Stimulated activated naive CD4-positive, alpha-beta T cell treated with Interleukin-2 at 50 U/mL for 16 hours (primary cell): ENCODE results near the gene SLC23A1.
"Not testable (repeated sequence)": the region's sequence is repeated elsewhere in the genome, so short reads cannot be mapped to it uniquely, and the experiment has no call there.

Source experiments
- DNase-seq: peaks from one replicate; lab custom pipeline; 2025; lab: John Stamatoyannopoulos, UW

SLC23A1 gene

DNA sequence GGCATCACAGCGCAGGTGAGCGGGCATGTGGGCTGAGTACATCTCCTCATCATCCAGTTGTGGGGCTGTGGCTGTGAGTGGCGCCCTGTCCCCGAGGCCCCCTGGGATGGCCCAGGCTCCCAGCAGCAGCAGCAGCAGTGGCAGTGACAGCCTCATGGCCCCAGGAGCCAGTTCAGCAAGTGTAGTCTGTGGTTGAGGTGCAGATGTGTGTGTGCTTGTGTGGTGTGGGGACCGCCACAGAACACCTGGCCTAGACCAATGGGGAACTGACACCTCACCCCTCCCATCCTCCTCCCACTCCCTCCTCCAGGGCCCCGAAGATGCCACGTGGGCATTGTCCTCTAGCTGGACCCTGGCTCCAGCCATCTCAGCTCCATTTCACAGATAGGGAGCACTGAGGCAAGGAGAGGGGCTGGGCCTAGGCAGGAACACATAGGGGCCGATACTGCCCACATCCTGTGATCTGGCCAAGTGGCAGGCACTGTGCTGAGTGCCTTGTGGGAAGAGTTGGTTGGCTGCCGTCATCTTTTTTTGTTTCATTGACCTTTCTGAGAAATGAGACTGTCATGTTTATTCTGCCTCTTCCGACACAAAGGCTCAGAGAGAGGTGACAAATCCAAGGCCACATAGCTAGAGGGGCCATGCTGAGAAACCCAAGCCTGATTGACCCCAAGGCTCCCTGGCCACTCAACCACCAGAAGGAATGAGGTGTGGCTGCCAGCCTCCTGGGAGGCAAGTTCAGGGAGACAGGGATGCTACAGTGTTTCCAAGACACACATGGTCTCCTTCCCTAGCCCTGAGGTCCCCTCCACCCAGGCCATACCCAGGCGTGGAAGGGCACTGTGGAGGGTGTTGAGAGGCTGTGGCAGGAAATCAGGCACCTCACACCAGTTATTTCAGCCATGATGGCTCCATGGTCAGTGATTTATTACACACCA lies 6.9 kb upstream of the SLC23A1 start, which contains the start of gene MZB1:
TSS of gene MZB1 (minus strand) at position 213 of the 938 bp plus-strand sequence. CDS start at position 156, 57 bp downstream.
- DNase-seq, result peak; percentile 60

GRCh38 chr5:139388198-139388821 lies 5.2 kb upstream of the SLC23A1 start:
- no peak for DNase-seq

DNA sequence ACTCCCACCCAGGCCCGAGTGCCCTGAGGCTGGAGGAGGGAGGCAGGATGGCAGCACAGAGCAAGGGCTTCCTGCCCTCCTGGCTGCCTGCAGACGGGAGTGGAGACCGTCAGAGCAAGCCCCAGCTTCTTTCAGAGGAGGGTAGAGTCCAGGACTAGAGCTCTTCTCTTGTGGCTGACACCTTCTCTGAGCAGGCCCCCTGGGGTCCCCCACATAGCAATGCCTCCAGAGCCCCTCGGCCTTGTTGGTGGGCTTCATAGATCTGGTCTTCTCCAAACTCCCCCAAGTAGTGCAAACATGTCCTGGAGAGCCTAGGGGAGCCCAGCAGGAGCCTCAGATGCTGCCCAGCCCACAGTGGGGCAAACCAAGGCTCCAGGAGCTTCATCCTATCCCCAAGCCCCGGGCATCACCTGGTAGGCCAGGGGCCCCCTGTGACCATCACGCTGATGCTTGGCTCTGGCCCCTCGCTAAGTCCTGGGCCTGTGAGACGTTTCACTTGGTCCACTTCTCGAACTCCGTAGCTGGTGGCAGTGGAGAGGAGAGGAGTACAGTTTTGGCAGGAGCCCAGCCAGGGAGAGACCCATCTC lies 4.6 kb upstream of the SLC23A1 start:
- no peak for DNase-seq

DNA sequence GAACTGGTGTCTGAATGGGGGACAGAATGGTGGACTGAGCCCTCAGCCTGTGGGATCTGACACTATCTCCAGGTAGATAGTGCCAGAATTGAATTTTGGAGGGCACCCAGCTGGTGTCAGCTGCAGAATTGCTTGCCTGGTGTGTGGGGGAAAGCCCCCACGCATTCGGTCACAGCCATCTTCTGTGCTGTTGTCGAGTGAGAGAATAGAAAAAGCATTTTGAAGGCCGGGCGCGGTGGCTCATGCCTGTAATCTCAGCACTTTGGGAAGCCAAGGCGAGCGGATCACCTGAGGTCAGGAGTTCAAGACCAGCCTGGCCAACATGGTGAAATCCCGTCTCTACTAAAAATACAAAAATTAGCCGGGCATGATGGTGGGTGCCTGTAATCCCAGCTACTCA lies 3.9 kb upstream of the SLC23A1 start:
- not testable (repeated sequence) for DNase-seq

GRCh38 chr5:139386050-139386438 lies 2.9 kb upstream of the SLC23A1 start:
- no peak for DNase-seq

DNA sequence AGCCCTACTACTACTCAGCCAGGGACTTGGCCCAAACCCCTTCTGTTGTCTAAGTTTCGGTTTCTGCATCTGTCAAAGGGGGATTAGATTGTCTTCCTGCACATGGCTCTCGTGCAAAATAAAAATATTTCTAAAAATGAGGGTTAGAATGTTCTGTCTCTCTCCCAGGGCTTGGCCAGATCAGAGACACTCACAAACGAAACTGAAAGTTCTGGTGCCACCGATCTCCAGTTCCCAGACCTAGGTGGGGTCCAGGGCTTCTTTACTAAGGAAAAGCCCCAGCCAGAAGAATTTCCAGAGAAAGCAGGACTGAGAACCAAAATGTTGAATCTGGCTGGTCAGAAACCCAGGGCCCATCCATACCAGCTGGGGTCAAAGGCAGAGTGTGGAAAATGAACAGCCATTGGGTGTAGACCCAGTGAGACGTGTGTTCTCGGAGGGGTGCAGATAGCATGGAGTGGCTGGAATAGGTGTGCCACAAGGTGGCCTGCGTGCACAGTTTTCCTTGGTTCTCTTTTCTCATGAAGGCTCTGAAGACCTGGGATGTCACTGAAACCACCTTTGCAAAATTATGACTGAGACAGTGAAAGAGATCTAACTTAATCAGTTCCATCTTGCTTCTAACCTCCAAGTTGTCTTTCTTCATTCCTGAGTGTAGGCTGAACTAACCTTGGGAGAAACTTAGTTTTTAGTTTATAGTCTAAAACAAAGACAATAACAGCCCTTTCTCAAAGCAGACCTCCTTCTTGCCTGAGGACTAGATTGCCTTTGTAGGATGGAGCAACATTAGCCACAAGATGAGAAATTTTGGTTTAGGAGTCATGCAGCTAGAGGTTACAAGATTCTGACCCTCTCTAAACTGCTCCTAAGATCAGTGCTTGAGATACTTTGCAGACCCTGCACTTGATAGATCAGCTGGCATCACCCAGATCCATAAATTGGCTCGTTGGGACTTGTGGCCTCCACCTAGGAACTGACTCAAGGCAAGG lies 2.3 kb upstream of the SLC23A1 start:
- DNase-seq, result no peak

GRCh38 chr5:139384591-139385051 lies 1.5 kb upstream of the SLC23A1 start:
- no peak for DNase-seq

GRCh38 chr5:139383993-139384590 lies 995 bp upstream of the SLC23A1 start:
- no peak for DNase-seq

- DNase-seq, result no peak
Measured at GRCh38 chr5:139382807-139383206, 290 bp downstream of the SLC23A1 start.

- DNase-seq, result no peak
Measured at GRCh38 chr5:139381837-139382761, 998 bp downstream of the SLC23A1 start.

- no peak for DNase-seq
Measured at GRCh38 chr5:139379626-139380449, 3.3 kb downstream of the SLC23A1 start.

GRCh38 chr5:139378941-139379361 lies 4.1 kb downstream of the SLC23A1 start:
- DNase-seq, result no peak

- DNase-seq, result no peak
Measured at GRCh38 chr5:139378101-139378825, 4.8 kb downstream of the SLC23A1 start.

GRCh38 chr5:139377226-139377625 lies 5.9 kb downstream of the SLC23A1 start:
- DNase-seq, result no peak

DNA sequence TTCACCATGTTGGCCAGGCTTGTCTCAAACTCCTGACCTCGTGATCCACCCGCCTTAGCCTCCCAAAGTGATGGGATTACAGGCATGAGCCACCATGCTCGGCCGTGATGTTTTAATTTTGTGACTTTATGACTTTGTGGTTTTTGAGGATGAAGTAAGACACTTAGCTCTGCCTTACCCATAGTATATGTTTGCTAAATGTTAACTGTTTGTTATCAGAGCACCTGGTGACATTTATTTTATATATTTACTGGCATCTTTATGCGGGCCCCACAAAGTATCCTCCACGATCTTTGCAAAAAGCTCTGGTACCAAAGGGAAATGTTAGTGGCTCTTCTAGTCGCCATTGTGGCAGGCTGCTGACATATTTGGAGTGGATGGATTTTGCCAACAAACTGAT lies 6.7 kb downstream of the SLC23A1 start:
- no peak for DNase-seq

DNA sequence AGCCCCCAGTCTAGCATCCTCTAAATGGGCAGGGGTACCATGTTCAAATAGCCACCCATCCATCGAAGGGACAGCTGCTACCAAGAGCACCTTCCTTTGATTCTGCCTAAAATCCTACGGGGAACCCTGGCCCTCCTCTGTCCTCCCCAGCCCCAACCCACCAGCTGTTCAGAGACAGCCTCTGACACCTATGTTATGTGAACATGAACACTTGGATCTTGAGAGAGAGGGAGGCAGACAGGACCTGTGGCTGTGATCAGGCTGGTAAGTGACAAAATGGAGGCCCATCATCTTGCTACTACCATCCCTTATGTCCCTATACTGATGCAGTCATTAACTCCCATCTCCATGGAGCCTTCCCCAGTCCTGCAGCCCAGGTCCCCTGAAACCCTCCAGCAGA lies 8.2 kb downstream of the SLC23A1 start:
- no peak for DNase-seq

GRCh38 chr5:139371482-139372435 lies 11.3 kb downstream of the SLC23A1 start:
- DNase-seq, result no peak
